Posterior cingulate gyrus (tissue), 11 donors: Measurements from ENCODE around the gene RHBDD1.

Experiments
- DNase-seq, 10 donors: peaks; one replicate each; pipeline versions ENCODE4 v3.0.0 to v3.0.0-alpha.2; 2020 to 2021; ENCODE audit warnings: mixed read lengths in 3 of 10
- intact Hi-C: fragments of 100-400 bp; cut with DNase I; formaldehyde crosslinking; loops from one replicate; pipeline ENCODE4 v1.15.1; 2023

Gene RHBDD1

GRCh38 chr2:226799211-226799975, 36.5 kb upstream of the RHBDD1 start, which contains the start of gene IRS1:
Gene IRS1, minus strand, starts transcription at chr2:226799820. Its CDS starts 1,082 bp downstream, at chr2:226798738.
- intact Hi-C loops, result no loop called here
- DNase-seq, result peak; percentile 39 to 94 (median 62)

- intact Hi-C loops, result loop anchor here (2.0 to 5.0 kb wide), 2 partner anchors 908 to 1131 kb away; no protein-coding TSS in a partner anchor
These were observed 35.6 kb upstream of the RHBDD1 start for GRCh38 chr2:226799976-226800940.

GRCh38 chr2:226800941-226801784, 34.7 kb upstream of the RHBDD1 start:
- intact Hi-C loops, result loop anchor here (2.0 to 5.0 kb wide), 2 partner anchors 909 to 1132 kb away; no protein-coding TSS in a partner anchor
- DNase-seq, result peak; percentile 92 to 99 (median 95)

More at GRCh38 chr2:226799976-226800940, 35.6 kb upstream of the RHBDD1 start:
- DNase-seq, result peak in 7 of 10 donors; percentile 31 to 88 (median 41)

- intact Hi-C loops, result loop anchor here (2.0 to 5.0 kb wide), 2 partner anchors 586 to 910 kb away; no protein-coding TSS in a partner anchor
- DNase-seq, result no peak
These were observed 33.3 kb upstream of the RHBDD1 start for GRCh38 chr2:226802573-226802972.

GRCh38 chr2:226803410-226803809, 32.4 kb upstream of the RHBDD1 start:
- intact Hi-C loops, result loop anchor here (2.0 to 5.0 kb wide), 2 partner anchors 587 to 911 kb away; no protein-coding TSS in a partner anchor
- no peak for DNase-seq

GRCh38 chr2:226813148-226813701, 22.6 kb upstream of the RHBDD1 start:
- peak in 3 of 10 donors; percentile 26 to 54 (median 41) for DNase-seq
- intact Hi-C loops, result loop anchor here (1.0 to 10.0 kb wide), 2 partner anchors 172 to 292 kb away; no protein-coding TSS in a partner anchor

- no peak for DNase-seq
- intact Hi-C loops, result loop anchor here (10.0 kb wide), 1 partner anchor 286 kb away; no protein-coding TSS in a partner anchor
These were observed 16.9 kb upstream of the RHBDD1 start for GRCh38 chr2:226818930-226819329.

GRCh38 chr2:226825056-226825455, 10.8 kb upstream of the RHBDD1 start:
- intact Hi-C loops, result no loop called here
- no peak for DNase-seq

- intact Hi-C loops, result no loop called here
These were observed 7.7 kb upstream of the RHBDD1 start for GRCh38 chr2:226828191-226828590.

GRCh38 chr2:226829721-226830631, 5.9 kb upstream of the RHBDD1 start:
- no peak for DNase-seq
- intact Hi-C loops, result loop anchor here (5.0 kb wide), 1 partner anchor 147 kb away; no protein-coding TSS in a partner anchor

More at GRCh38 chr2:226828191-226828590, 7.7 kb upstream of the RHBDD1 start:
- no peak for DNase-seq

GRCh38 chr2:226831266-226831665, 4.6 kb upstream of the RHBDD1 start:
- intact Hi-C loops, result loop anchor here (5.0 kb wide), 1 partner anchor 146 kb away; no protein-coding TSS in a partner anchor
- DNase-seq, result no peak

GRCh38 chr2:226832061-226832460, 3.8 kb upstream of the RHBDD1 start:
- intact Hi-C loops, result loop anchor here (5.0 kb wide), 1 partner anchor 145 kb away; no protein-coding TSS in a partner anchor
- no peak for DNase-seq

GRCh38 chr2:226834880-226835279, 974 bp upstream of the RHBDD1 start:
- DNase-seq, result peak in 1 of 10 donors; percentile 58
- intact Hi-C loops, result loop anchor here (5.0 kb wide), 1 partner anchor 142 kb away; no protein-coding TSS in a partner anchor

GRCh38 chr2:226835420-226835795, 446 bp upstream of the RHBDD1 start:
- intact Hi-C loops, result no loop called here
- DNase-seq, result peak in 1 of 10 donors; percentile 26

- DNase-seq, result no peak
- intact Hi-C loops, result no loop called here
These were observed 663 bp downstream of the RHBDD1 start for GRCh38 chr2:226836548-226836885.

GRCh38 chr2:226837334-226837733, 1.5 kb downstream of the RHBDD1 start:
- no peak for DNase-seq
- intact Hi-C loops, result no loop called here

GRCh38 chr2:226837787-226838603, 2.1 kb downstream of the RHBDD1 start:
- intact Hi-C loops, result no loop called here
- DNase-seq, result no peak
